Transverse colon (tissue), 4 donors: ENCODE results near the gene KIAA0040. TPM values are rescaled to one million over a fixed set of nuclear protein-coding genes. Genes with fewer than 3 reads are reported as not detected.

Experiments used
- DNase-seq: peaks from one replicate; pipeline ENCODE4 v3.0.0-alpha.2; 2019
- H3K27ac ChIP-seq, 4 donors: fragments of 200-600 bp; sonication (generic); 2 replicates each; pipeline ENCODE4 v1.5.1; 2016 to 2018; ENCODE audit warnings: inconsistent platforms in 4 of 4
- H3K27me3 ChIP-seq: fragments of 200-600 bp; sonication (generic); 2 replicates; pipeline ENCODE4 v1.5.1; 2017; ENCODE audit warnings: inconsistent platforms
- H3K36me3 ChIP-seq, 4 donors: fragments of 200-600 bp; sonication (generic); 2 replicates each; pipeline ENCODE4 v1.5.1; 2017 to 2019; ENCODE audit warnings: inconsistent platforms in 4 of 4
- H3K4me1 ChIP-seq, 4 donors: fragments of 200-600 bp; sonication (generic); 2 replicates each; pipeline ENCODE4 v1.5.1; 2017 to 2020; ENCODE audit warnings: inconsistent platforms in 4 of 4
- H3K4me3 ChIP-seq, 4 donors: fragments of 200-600 bp; sonication (generic); 1 replicate in 1 of 4; 2 replicates in 3 of 4; pipeline versions ENCODE4 v1.5.1 to v1.6.1; 2017 to 2019; ENCODE audit warnings: inconsistent platforms in 4 of 4
- H3K9me3 ChIP-seq, 2 donors: fragments of 200-600 bp; sonication (generic); 2 replicates each; pipeline ENCODE4 v1.5.1; 2017 to 2019; ENCODE audit warnings: inconsistent platforms in 2 of 2
- EP300 ChIP-seq: sonication (generic); formaldehyde crosslinking; IDR thresholded peaks from one replicate; pipeline ENCODE4 v1.6.1; 2017; ENCODE audit warnings: antibody characterized with exemption, low read depth
- POLR2A ChIP-seq: fragments of 450-650 bp; IDR thresholded peaks from one replicate; pipeline ENCODE4 v1.6.1; 2016; ENCODE audit warnings: antibody characterized with exemption, mild to moderate bottlenecking, moderate library complexity
- POLR2AphosphoS5 ChIP-seq, 3 donors: sonication (generic); formaldehyde crosslinking; IDR thresholded peaks; one replicate each; pipeline ENCODE4 v1.6.1; 2016; ENCODE audit warnings: antibody characterized with exemption in 3 of 3
- WGBS, 2 donors: methylation state at CpG; one replicate each; pipeline ENCODE4 v1.1.5; 2018; ENCODE audit warnings: low coverage in 1 of 2; 5-methylcytosine and 5-hydroxymethylcytosine counted together
- in situ Hi-C, 4 donors: fragments of 200-750 bp; cut with MboI; loops; one replicate each; pipeline versions ENCODE4 v1.15.0 to v1.15.1; 2017; ENCODE audit warnings: low sequenced_read_pairs in 3 of 4, low pct_ligation_motif_present in 1 of 4, low pct_unique_long_range_greater_than_20kb in 1 of 4
- intact Hi-C: fragments of 100-400 bp; cut with DNase I; formaldehyde crosslinking; loops from one replicate; pipeline ENCODE4 v1.15.1; 2023; ENCODE audit warnings: low total_unique reads
- total RNA-seq, 4 donors: library from RNA; depleted of rRNA; stranded (reverse); fragments of >200 nt; gene quantifications; one replicate each; pipeline ENCODE4 v1.1.0, GENCODE V29; 2016
- TF ChIP-seq, protein P1 (sequence below), 5 experiments: fragments of 200-600 bp in 3 of 5; fragments of 450-650 bp in 2 of 5; sonication (generic) in 3 of 5; IDR thresholded peaks; 1 replicate in 2 of 5; 2 replicates in 3 of 5; pipeline ENCODE4 v1.5.1; 2016 to 2017; ENCODE audit warnings: antibody characterized with exemption in 5 of 5, inconsistent platforms in 3 of 5, mild to moderate bottlenecking in 2 of 5, moderate library complexity in 1 of 5

The KIAA0040 gene
- total RNA-seq, 4 donors from 2014 or later: 17.5 to 35.5 (median 21.2) TPM

DNA sequence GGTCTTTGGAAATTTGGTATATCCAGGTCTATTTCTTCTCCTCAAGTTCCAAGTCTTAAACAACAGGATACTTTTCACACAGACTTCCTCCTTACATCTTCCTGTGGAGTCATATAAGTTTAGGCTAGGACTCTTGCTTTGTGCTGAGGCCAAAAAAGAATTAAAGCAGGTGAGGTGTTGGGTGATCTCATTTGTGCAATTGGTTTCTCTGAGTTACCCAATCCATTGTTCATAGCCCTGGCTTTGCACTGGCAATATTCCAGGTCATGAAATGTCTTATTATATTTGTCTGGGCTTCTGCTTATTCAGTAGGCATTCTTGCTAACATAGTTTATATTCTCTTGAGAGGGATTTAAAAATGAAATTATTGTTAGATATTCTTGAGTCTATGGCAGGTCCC is 14.1 kb upstream of the KIAA0040 start:
- no peak for TF ChIP-seq POLR2AphosphoS5 (IDR thresholded peaks at IDR 0.05)
- no peak for TF ChIP-seq EP300
- TF ChIP-seq, protein P1, sequence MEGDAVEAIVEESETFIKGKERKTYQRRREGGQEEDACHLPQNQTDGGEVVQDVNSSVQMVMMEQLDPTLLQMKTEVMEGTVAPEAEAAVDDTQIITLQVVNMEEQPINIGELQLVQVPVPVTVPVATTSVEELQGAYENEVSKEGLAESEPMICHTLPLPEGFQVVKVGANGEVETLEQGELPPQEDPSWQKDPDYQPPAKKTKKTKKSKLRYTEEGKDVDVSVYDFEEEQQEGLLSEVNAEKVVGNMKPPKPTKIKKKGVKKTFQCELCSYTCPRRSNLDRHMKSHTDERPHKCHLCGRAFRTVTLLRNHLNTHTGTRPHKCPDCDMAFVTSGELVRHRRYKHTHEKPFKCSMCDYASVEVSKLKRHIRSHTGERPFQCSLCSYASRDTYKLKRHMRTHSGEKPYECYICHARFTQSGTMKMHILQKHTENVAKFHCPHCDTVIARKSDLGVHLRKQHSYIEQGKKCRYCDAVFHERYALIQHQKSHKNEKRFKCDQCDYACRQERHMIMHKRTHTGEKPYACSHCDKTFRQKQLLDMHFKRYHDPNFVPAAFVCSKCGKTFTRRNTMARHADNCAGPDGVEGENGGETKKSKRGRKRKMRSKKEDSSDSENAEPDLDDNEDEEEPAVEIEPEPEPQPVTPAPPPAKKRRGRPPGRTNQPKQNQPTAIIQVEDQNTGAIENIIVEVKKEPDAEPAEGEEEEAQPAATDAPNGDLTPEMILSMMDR (IDR thresholded peaks at IDR 0.05): no peak
- no peak for TF ChIP-seq POLR2A
- intact Hi-C loops (no loop called here), in situ Hi-C loops (no loop called here)
- Histone ChIP-seq H3K4me1 (peaks cover 0 to 5% (median 0%) of the 10 kb centered on the region in 4 donors), H3K4me3 (no peak overlapping the region), H3K27me3 (no peaks in the 10 kb centered on the region), H3K27ac (no peak overlapping the region), H3K36me3 (no peaks in the 10 kb centered on the region), H3K9me3 (no peaks in the 10 kb centered on the region)
- no peak for DNase-seq

DNA sequence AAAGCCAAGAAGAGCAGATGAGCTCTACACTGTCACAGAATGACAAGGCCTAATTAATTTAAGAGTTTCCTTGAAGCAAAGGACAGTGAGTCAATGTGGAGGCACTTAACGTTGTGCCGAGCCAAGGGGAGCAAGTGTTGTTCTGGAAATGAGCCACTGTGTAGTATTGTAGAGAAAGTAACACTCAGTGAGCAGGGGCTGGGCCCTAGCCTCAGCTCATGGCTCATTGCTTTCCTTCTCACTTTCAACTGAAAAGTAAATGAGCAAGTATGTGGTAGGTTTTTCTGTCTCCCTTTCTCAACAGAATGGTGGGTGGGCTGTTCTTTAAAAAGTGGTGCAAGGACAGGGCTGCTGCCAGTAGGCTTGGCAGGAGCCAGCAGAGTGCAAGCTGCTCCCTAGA is 11.8 kb upstream of the KIAA0040 start:
- DNase-seq: no peak
- H3K4me3 ChIP-seq: no peak overlapping the region
- no peak overlapping the region for H3K27ac ChIP-seq
- intact Hi-C loops (no loop called here), in situ Hi-C loops (no loop called here)
- peaks cover 0 to 20% (median 8%) of the 10 kb centered on the region in 4 donors for H3K4me1 ChIP-seq
- 60% methylated on average over 2 of the region's 2 CpGs; no CpG with 5 or more reads in 1 of the 2 donors for WGBS, 2 donors
- H3K27me3 ChIP-seq: no peaks in the 10 kb centered on the region
- H3K9me3 ChIP-seq: no peaks in the 10 kb centered on the region
- TF ChIP-seq, protein P1 (IDR thresholded peaks at IDR 0.05): no peak
- H3K36me3 ChIP-seq: no peaks in the 10 kb centered on the region

DNA sequence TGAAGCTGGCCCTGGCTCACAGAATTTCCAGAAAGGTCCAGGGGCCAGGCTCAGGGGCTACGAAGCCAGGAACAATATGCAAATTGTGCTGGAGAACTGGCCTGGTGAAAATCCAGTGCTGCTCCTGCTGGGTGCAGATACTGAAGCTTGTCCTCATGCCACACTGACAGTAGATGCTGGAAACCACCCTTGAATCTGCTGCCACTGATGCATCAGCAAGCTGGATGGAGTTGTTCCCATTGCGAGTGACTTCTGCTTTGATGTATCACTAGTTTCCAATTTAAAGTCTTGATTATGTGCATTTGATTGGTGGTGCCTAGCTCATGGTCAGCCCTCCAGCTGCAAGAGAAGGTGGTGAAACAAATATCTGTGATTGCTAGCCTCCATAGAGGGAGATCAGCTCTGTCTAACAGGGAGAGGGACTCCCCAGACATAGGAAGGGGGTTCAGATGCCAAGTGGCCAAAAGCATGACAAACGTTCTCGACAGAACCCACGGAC is 11.0 kb upstream of the KIAA0040 start:
- intact Hi-C loops (no loop called here), in situ Hi-C loops (no loop called here)
- Histone ChIP-seq H3K27ac (no peak overlapping the region), H3K9me3 (no peaks in the 10 kb centered on the region), H3K4me3 (no peak overlapping the region), H3K27me3 (no peaks in the 10 kb centered on the region), H3K36me3 (no peaks in the 10 kb centered on the region), H3K4me1 (peaks cover 0 to 17% (median 8%) of the 10 kb centered on the region in 4 donors)
- no peak for DNase-seq
- 90 to 100% methylated on average over 3 to 5 of the region's 5 CpGs for WGBS, 2 donors
- TF ChIP-seq POLR2A: no peak
- TF ChIP-seq POLR2AphosphoS5 (IDR thresholded peaks at IDR 0.05): no peak
- TF ChIP-seq, protein P1 (IDR thresholded peaks at IDR 0.05): no peak
- no peak for TF ChIP-seq EP300

DNA sequence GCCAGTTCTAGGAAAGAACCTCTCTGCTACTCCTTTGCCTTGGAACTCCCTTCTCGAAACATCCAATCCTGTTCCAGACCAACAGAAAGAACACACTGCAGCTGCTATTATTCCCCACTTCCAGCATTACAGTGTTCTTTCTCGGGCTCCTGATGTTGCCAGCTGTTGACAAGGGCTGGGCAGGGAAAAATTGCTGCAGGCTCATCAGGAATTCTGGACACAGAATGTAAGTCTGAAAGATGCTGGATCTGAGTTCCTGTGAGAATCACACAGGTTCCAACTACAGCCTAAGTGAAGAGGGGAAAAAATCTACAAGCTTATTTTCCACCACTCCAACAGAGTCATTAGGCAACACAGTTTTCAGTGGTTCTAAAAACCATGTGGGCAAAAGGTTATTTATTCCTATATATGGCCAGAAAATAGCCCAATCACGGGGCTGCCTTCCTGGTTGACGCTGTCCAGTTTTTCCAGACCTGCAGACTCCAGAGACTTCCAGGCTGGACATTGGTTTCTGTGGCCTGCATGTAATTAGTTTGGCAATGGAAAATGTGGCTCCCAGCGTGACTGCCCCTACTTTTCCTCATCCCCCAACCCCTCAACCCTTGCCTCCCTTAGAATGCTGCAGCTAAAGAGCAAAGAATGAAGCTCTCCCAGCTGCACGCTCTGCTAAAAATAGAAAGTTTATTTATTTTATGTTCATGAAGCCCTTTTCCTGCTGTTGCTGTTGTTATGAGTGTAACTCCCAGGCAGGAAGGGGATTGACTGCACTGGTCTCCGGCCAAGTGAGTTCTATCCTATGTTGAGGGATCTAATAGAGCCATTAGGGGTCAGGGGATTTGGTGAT is 8.3 kb upstream of the KIAA0040 start:
- H3K27ac ChIP-seq: peak overlapping the region; percentile 62 to 71 (median 68)
- peaks cover 0 to 20% (median 11%) of the 10 kb centered on the region in 4 donors for H3K4me1 ChIP-seq
- no peaks in the 10 kb centered on the region for H3K27me3 ChIP-seq
- H3K4me3 ChIP-seq: no peak overlapping the region
- in situ Hi-C loops (no loop called here), intact Hi-C loops (no loop called here)
- H3K36me3 ChIP-seq: no peaks in the 10 kb centered on the region
- WGBS, 2 donors: 43 to 56% methylated on average over 4 to 7 of the region's 7 CpGs
- TF ChIP-seq, protein P1 (IDR thresholded peaks at IDR 0.05): no peak
- no peaks in the 10 kb centered on the region for H3K9me3 ChIP-seq
- DNase-seq: no peak
